Adipose tissue (tissue), 3 donors: ENCODE results near the gene DEXI. TPM values are rescaled to one million over a fixed set of nuclear protein-coding genes. Genes with fewer than 3 reads are reported as not detected.

ENCODE experiments used
- H3K27ac ChIP-seq: one replicate; pipeline ENCODE4 v1.5.1; 2013; ENCODE audit warnings: low read depth, low read length
- WGBS, 3 donors: extraction: QIAGEN DNeasy Blood & Tissue Kit; methylation state at CpG; one replicate each; pipeline ENCODE4 v1.1.7; 2013; 5-methylcytosine and 5-hydroxymethylcytosine counted together
- polyA plus RNA-seq, 3 donors: library from polyadenylated mRNA; stranded (reverse); fragments of 200-250 nt; gene quantifications; one replicate each; pipeline ENCODE4 v1.2.3, GENCODE V29; 2013
- donor health status: healthy with polysubstance abuse.
- donor health status: Bipolar disorder and iron deficiency.
- donor health status: healthy.

Gene DEXI
- polyA plus RNA-seq = 10 to 100 TPM; 26.2 to 45.1 (median 44.9) TPM

GRCh38 chr16:10942352-10943063, at the start of gene DEXI:
Gene DEXI (minus strand): TSS chr16:10942468. CDS start chr16:10942005, 463 bp downstream.
- 4 to 5% (median 5%) methylated on average over 53 to 55 of the region's 55 CpGs for WGBS, 3 donors
- no peak within 1 kb of the TSS for H3K27ac ChIP-seq

DNA sequence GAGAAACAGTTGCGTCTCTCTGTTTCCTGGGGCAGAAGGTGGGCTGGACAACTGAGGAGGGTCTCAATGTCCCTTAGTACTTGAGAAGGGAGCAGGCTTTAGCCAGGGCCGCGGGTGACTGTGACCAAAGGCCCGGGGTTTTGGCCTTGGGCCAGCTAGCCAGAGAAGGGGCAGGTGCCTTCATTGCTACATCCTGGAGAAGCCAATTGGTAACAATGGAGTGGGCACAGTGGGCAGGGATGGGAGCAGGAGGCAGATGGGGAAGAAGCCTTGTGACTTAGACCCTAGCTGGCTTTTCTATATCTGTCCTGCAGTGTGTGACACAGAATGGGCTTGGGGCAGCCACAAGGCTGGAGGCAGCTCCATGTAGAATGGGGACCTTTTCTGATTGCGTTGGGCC, 48.1 kb upstream of the DEXI start:
- 88 to 91% (median 89%) methylated on average over 5 of the region's 5 CpGs for WGBS, 3 donors
- H3K27ac ChIP-seq = no peak overlapping the region

DNA sequence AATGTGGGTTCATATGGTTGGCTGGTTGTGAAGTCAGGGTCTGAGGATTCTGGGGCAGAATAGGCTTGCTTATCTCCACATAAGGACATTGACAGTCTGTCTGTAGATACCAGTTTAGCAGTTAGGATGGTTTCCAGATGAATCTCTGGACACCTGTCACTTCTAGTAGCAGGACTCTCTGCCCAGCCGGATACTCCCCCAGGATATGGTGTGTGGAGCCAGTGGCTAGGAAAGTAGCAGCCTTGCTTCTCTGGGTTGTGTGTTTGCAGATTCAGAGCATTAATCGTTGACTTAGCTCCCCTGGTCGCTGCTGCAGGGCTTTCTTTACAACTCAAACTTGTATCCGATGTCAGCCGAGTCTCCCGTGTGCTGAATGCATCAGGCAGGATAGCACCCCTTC, 47.3 kb upstream of the DEXI start:
- WGBS, 3 donors = 83 to 93% (median 89%) methylated on average over 6 of the region's 6 CpGs
- no peak overlapping the region for H3K27ac ChIP-seq

DNA sequence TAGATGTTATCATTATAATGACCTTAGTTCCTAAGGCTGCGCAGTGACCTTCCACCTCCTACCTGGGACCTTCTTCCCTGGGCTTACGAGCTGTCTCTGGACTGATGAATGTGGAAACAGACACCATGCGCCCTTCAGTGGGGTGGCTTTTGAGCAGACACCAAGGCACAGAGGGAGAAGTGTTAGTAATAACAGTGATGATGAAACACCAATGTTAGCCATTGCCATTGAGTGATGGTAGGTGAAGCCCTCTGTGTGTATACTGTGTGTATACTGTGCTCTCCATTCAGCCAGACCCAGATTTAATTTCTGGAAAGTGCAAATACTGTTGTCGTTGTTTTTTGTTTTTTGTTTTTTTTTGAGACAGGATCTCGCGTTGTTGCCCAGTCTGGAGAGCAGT, 46.6 kb upstream of the DEXI start:
- WGBS, 3 donors = 72 to 76% (median 76%) methylated on average over 6 of the region's 6 CpGs
- H3K27ac ChIP-seq = no peak overlapping the region

DNA sequence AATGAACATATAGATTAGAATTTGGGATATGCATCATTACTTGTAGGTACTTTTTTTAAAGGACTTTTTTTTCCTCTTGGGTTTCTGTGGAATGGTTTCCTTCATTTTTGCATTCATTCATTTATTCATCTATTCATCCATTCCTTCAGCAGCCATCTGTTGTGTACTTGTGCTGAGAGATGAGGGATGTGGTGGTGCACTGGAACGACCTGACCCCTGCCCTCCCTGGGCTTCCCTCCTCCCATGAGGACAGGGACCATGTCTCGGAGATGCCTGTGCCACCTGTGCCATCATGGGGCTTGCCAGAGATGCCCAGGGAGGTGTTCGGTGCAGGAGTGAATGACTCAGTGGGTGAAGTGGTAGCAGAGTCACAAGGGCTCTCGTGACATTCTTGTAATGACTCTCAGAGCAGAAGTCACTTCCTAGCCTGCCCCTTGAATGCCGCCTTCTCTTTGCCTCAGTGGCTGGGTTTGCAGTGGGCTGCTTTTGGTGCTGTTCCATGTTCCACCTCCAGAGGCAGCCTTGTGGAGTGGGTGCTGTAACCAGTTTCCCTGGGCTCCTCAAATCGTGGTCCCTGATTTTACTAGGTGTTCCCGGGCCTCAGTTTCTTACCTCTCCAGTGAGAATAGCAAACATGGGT, 46.0 kb upstream of the DEXI start:
- H3K27ac ChIP-seq = no peak overlapping the region

DNA sequence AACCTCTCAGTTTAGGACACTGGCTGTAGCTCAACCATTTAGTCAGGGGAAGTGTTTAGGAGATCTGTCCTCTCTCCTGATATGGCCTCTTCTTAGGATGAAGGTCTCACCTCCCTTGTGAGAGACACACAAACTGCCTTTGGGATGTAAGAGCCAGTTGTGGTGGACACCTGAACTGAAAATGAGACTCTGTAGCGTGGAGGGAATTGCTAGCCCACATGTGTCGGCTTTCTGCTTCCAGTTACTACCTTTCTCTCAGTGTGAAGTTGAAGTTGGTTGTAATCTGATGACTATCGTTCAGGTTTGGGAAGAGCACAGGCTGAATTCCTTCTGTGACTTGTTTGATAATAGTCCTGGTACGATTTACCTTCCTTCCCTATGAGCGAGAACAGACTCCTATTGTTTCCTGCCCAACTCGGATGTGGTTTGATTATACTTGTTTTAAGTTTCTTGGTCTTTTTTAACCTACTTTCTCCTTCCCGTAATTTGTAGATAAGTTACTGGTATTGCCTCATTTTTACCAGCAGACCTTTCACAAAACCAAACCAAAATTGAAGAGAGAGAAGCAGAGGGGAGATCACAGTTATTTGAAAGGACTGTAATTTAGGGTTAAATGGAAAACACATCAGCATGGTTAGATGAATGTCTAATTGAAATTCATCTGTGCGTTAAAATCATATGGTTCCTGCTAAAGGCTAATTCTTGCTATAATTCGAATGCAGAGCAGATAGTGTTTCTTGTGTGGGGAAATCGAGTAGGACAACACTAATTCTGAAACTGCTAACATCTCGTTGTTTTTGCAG, 45.3 kb upstream of the DEXI start:
- H3K27ac ChIP-seq = no peak overlapping the region
- 67 to 79% (median 74%) methylated on average over 11 of the region's 11 CpGs for WGBS, 3 donors

More for the DNA sequence above, 46.0 kb upstream of the DEXI start:
- 77 to 85% (median 79%) methylated on average over 7 of the region's 7 CpGs for WGBS, 3 donors

DNA sequence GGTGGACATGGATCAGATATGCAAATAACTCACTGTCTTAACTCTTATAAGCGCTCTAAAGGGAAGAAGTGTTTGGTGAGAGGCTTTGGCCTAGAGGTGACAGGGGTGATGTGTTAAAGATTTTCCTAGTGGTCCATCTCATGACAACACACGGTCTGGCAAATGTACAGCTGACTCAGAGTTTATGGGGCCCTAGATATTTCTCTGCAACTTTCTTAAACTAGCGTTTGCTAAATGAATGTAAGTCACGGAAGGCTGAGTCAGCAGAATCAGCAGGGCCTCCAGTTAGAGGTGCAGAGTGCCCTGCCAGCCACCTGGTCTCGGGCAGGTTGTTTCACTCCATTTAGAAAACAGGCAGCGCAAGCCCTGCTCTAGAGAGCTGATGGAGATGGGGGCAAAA, 42.2 kb upstream of the DEXI start:
- H3K27ac ChIP-seq = no peak overlapping the region
- 68 to 88% (median 81%) methylated on average over 6 of the region's 6 CpGs for WGBS, 3 donors

DNA sequence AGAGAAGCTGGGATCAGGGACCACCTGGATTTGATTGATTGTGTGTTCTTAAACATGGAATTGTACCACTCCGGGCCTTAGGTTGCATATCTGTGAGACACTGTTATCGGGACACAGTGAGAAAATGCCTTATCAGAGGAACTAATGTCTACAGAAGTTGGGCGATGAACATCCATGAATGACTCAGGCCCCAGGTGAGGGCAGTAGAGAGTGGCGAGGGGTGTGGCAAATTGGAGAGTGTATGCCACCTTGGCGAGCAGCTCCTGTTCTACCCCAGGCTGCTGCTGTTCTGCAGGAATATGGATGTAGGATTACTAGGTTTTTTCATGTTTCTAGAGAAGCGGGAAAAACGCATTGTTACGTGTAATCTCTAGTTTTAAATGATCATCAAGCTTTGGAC, 40.9 kb upstream of the DEXI start:
- 79 to 95% (median 94%) methylated on average over 8 of the region's 8 CpGs for WGBS, 3 donors
- no peak overlapping the region for H3K27ac ChIP-seq

- H3K27ac ChIP-seq = no peak overlapping the region
- WGBS, 3 donors = 59 to 84% (median 67%) methylated on average over 15 of the region's 15 CpGs
Observed at GRCh38 chr16:10982465-10983150, 40.3 kb upstream of the DEXI start.

DNA sequence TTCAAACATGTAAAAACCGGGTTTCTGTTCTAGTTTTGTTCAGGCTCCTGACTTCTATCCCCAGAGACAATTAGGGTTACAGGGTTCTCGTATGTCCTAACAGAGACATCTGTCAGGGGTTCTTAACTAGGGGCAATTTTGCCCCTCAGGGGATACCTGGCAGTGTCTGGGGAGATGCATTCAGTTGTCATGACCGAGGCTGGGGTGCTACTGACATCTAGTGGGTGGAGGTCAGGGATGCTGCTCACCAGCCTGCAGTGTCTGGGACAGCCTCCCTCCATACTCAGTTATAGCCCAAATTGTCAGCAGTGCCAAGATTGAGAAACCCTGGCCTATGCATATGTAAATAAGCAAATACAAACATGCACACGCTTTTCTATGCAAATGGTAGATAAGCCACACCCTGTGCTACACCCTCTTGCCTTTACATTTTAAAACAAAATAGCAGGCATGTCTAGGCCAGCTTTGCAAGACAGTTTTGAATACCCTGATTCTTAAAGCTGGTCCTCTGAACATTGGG, 39.5 kb upstream of the DEXI start:
- no peak overlapping the region for H3K27ac ChIP-seq
- 83 to 88% (median 86%) methylated on average over 4 of the region's 4 CpGs for WGBS, 3 donors

DNA sequence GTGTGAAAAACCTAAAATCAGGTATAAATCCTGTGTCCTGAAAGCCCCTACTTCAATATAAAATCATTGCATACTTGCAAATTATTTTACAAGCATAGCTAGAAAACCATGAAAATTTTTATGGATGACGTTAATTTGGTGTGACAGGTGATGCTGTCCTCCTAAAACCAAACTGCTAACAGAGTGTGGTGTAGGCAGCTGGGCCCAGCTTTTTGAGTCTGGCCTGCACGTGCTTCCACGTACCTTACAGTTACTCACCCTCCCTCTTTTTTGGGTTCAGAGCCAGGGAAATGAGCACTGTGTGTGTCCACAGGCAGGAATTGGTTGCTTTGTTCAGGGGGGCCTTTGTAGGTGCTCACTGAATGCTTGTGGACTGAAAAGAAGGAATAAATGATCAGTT, 38.5 kb upstream of the DEXI start:
- no peak overlapping the region for H3K27ac ChIP-seq
- 87 to 94% (median 92%) methylated on average over 3 of the region's 3 CpGs for WGBS, 3 donors

GRCh38 chr16:10979717-10980601, 37.7 kb upstream of the DEXI start:
- 55 to 78% (median 57%) methylated on average over 19 of the region's 19 CpGs for WGBS, 3 donors
- no peak overlapping the region for H3K27ac ChIP-seq

GRCh38 chr16:10978871-10979446, 36.7 kb upstream of the DEXI start:
- H3K27ac ChIP-seq = no peak overlapping the region
- WGBS, 3 donors = 85 to 95% (median 92%) methylated on average over 14 of the region's 14 CpGs

DNA sequence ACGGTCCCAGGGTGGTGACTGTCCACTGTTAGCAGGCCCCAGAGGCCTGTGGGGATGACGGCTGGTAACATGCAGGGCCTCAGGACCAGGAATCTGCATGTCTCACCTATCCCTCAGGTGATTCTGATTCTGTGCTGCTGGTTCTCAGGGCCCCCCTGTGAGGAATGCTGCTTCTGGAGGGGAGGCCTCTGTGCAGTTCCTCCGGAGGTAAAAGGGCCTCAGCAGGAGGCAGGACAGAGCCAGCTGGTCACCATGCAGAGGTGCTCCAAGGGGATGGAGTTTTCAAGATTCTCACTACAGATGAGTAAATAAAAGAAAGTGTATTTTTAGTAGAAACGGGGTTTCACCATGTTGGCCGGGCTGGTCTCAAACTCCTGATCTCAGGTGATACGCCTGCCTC, 35.9 kb upstream of the DEXI start:
- WGBS, 3 donors = 91 to 96% (median 95%) methylated on average over 6 of the region's 6 CpGs
- no peak overlapping the region for H3K27ac ChIP-seq

DNA sequence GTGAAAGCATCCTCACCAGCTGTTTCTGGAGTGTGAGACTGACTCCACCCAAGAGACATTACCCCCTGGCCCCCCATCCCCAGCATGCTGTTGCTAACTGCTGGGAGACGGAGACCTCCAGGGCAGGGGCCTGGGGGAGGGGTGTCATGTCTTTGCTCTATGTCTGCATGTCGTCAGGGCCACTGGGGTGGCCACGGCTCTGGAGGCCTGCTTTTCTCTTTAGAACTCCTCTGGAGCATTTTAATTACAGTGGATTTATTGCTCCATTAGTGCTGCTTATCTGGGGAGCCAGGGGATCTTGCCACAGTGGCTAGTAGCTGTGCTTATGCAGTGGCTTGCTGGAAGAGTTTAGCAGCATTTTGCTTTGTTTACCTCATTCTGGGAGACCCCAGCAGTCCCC, 34.4 kb upstream of the DEXI start:
- WGBS, 3 donors = 80 to 85% (median 83%) methylated on average over 3 of the region's 3 CpGs
- no peak overlapping the region for H3K27ac ChIP-seq

GRCh38 chr16:10972819-10973464, 30.7 kb upstream of the DEXI start:
- WGBS, 3 donors = 89 to 91% (median 90%) methylated on average over 12 of the region's 12 CpGs
- no peak overlapping the region for H3K27ac ChIP-seq
